GM12864 (cell line): Measurements from ENCODE around the gene PYCR2.

Experiments
- DNase-seq: peaks from one replicate; pipeline ENCODE4 v3.0.0-alpha.2; 2011; ENCODE audit warnings: low read depth
- H3K4me3 ChIP-seq: 2 replicates; pipeline ENCODE4 v1.5.1; 2011; ENCODE audit warnings: mild to moderate bottlenecking, low read depth, low read length, control low read depth
- TF ChIP-seq, protein P1 (sequence below): IDR thresholded peaks from 2 replicates; pipeline ENCODE4 v1.5.1; 2011; ENCODE audit warnings: low read depth, mild to moderate bottlenecking, moderate library complexity, low read length, control low read depth, inconsistent platforms; ENCODE audit errors: missing control alignments

PYCR2 gene

DNA sequence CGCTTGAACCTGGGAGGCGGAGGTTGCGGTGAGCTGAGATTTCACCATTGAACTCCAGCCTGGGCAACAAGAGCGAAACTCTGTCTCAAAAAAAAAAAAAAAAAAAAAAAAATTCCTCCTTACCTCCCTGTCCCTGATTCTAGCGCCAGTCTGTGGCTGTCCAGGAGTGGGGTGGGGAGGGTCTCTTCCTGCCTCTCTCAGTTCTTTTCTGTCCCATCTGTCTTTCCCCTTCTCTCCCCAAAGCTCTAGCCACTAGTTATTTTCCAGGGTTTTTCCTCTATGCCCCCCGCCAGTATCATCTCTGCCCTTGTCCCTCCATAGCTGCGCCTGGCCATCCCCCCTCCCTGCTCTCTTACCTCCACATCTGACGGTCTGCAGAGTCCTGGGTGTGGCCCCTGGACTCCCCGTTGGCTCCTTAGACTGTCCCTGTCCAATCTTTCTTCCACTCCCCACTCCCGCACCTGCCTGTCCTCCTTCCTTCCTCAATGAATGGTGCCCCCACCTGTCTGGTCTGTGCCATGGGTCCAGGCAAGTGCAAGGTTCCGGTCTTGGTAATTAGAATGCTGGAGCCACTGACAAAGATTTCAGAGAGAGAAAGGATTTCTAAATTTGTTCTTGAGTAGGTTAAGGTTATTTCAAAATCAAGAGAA is 40.3 kb downstream of the PYCR2 start:
- TF ChIP-seq, protein P1, sequence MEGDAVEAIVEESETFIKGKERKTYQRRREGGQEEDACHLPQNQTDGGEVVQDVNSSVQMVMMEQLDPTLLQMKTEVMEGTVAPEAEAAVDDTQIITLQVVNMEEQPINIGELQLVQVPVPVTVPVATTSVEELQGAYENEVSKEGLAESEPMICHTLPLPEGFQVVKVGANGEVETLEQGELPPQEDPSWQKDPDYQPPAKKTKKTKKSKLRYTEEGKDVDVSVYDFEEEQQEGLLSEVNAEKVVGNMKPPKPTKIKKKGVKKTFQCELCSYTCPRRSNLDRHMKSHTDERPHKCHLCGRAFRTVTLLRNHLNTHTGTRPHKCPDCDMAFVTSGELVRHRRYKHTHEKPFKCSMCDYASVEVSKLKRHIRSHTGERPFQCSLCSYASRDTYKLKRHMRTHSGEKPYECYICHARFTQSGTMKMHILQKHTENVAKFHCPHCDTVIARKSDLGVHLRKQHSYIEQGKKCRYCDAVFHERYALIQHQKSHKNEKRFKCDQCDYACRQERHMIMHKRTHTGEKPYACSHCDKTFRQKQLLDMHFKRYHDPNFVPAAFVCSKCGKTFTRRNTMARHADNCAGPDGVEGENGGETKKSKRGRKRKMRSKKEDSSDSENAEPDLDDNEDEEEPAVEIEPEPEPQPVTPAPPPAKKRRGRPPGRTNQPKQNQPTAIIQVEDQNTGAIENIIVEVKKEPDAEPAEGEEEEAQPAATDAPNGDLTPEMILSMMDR: no peak
- peak overlapping the region; percentile 85; the same call in 1 of the 2 replicates for H3K4me3 ChIP-seq
- DNase-seq: no peak

DNA sequence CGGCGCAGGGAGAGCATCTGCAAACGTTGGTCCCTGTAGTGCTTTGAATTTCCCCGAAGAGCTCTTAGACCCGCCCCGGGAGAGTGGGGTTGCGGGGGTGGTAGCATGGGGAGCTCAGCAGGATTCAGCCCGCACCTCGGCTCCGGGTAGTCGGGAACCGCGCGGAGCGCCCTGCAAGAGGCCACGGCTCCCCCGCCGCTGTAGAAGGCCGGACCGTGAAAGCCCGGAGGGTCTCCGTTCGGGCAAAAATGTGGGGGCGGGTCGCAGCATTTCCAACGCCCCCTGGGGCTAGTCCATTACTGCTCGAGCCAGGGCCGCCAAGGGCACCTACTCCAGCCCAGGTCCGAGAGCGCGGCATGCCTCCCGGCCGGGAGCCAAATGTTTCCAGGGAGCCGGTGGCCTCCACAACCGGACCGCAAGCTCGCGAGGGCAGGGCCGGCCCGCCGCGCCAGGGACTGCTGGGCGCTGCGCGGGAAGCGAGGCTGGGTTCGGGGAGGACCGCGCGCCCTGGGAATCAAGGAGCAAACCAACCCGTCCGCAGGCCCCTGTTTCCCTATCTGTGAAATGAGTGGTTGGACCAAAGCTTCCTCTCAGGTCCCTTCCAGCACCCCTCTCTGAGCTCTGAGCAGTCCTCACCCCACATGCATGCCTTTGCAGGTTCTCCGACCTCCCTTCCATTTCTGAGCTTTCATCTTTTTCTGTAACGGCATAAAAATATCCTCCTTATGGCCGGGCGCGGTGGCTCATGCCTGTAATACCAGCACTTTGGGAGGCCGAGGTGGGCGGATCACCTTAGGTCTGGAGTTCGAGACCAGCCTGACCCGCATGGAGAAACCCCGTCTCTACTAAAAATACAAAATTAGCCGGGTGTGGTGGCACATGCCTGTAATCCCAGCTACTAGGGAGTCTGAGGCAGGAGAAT is 41.1 kb downstream of the PYCR2 start:
- H3K4me3 ChIP-seq: peak overlapping the region; percentile 85
- TF ChIP-seq, protein P1: no peak
- no peak for DNase-seq

DNA sequence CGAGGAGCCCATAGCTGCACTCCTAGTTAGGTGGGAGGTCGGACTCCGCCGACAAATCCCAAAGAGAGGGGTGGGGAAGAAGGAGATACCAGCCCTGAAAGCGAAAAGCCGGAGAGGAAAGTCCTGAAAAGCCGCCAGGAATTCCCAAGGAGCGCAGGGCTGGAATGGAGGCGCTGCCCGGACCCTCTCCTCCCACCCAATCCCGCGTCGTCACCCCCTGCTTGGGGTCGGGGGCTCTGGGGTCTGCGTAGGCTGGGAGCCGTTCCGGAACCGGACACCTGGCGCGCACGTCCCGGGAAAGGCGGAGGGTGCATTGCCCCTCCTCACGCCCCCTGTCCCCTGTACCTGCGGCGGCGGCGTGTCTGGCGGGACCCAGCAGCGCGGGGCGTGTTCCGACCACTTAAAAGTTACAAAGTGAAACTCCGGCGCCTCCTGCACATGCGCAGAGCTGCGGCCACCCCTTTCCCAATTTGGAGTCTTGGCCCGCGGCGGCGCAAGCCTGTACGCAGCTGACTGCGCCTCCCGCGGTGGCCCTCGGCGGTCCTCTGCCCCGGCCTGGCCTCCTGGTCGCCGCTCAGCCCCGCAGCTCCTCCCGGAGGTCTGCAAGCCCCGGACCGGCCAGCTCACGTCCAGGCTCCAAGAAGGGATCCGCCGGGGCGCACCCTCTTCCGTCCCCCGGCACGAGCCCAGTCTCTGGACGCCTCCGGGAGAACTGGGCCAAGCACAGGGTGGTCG is 41.9 kb downstream of the PYCR2 start, which contains the start of gene TMEM63A:
TMEM63A (minus strand) TSS at position 422 of the 735 bp plus-strand sequence. CDS start 4,800 bp downstream, outside the sequence.
- DNase-seq: peak; percentile 61
- peak within 1 kb of the TSS; percentile 85 for H3K4me3 ChIP-seq
- TF ChIP-seq, protein P1: peak; percentile 36

DNA sequence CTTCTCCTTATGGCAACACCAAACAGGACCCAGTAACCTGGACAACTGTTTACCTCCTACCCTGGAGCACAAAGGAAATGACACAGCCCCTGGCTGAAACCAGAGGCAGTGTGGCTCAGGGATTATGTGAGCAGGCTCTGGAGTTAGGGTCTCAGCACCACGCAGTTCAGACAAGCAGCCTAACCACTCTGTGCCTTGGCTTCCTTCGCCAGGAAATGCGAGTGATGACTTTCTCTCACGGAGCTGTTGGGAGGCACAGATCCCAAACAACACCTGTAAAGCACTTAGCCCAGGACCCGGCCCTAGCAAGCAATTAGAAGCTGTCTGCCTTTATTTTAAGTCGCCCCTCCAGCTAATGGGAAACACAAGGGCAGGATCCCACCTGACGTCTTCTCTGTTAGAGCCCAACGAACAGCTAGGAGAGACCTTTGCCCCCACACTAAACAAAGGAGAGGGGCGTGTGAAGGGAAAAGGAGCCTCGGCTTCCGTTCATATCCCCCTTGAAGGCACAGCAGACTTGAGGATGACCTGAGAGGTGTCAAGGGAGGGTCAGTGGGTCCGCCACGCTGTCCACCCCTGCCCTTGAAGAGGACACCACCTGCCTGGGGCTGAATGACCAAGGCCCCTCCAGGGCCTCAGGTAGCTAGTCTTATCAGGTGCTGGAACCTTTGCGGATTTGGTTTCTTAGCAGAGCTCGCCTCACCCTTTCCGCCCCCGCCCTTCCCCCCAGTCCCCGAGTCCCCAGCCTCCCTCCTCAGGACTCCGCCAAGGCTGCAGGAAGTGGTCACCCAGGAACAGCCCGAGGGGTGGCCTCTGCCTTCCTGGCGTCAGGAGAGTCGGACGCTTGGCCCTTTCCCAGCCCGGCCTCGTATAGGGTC is 42.7 kb downstream of the PYCR2 start:
- TF ChIP-seq, protein P1: no peak
- no peak for DNase-seq
- peak overlapping the region; percentile 85 for H3K4me3 ChIP-seq

DNA sequence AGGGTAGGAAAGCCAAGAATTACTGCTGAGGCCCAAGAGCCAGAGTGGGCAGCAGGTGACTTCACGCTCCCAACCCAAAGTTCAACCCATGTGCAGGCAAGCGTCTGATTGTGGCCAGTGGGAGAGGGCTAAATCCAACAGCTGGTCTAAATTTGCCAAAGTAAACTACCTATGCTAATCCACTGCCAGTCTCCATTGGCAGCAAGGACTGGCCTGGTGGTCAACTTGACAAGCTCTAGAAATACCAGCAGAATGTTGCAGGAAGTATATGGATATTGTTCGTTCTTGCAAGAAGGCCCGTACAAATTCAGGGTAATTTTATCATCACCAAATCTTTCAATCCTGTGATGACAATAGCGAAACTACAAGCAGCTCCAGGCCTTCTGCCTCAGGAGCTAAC is 43.4 kb downstream of the PYCR2 start:
- TF ChIP-seq, protein P1: no peak
- no peak for DNase-seq
- no peak overlapping the region for H3K4me3 ChIP-seq

DNA sequence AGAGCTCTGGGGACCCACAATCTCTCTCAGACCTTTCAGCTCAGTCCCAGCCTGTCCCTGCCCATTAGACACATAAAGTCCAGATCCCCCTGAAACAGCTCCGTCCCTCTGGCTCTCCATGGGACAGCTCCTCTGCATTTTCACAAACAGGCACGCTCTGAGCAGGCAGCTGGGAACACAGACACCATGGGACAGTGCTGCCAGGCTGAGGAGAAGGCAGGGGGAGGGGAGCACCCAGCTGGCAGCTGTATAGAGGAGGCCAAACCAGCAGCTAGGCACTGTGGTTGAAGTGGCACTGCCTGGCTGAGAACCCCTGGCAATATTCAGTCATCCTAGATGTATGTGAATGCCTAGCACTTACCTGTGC is 43.8 kb downstream of the PYCR2 start:
- TF ChIP-seq, protein P1: no peak
- H3K4me3 ChIP-seq: no peak overlapping the region
- DNase-seq: no peak
